ENCODE results near the gene PPFIA2.

PPFIA2 gene

GRCh38 chr12:81333812-81334211, 425.3 kb downstream of the PPFIA2 start:
- DNase-seq: no peak

- DNase-seq: peak in 1 of 2 experiments; percentile 60
Measured at GRCh38 chr12:81332054-81332453, 427.1 kb downstream of the PPFIA2 start.

GRCh38 chr12:81330480-81330879, 428.7 kb downstream of the PPFIA2 start:
- DNase-seq: peak in 1 of 2 experiments; percentile 59

- peak in 1 of 2 experiments; percentile 13 for DNase-seq
Measured at GRCh38 chr12:81329085-81329484, 430.1 kb downstream of the PPFIA2 start.

- DNase-seq: no peak
Measured at GRCh38 chr12:81327425-81327824, 431.7 kb downstream of the PPFIA2 start.

GRCh38 chr12:81325086-81325485, 434.1 kb downstream of the PPFIA2 start:
- DNase-seq: no peak

GRCh38 chr12:81314903-81315531, 444.1 kb downstream of the PPFIA2 start:
- peak in 1 of 2 experiments; percentile 10 for DNase-seq

GRCh38 chr12:81303935-81304334, 455.2 kb downstream of the PPFIA2 start:
- DNase-seq: no peak

GRCh38 chr12:81300454-81300853, 458.7 kb downstream of the PPFIA2 start:
- no peak for DNase-seq

GRCh38 chr12:81297601-81298000, 461.5 kb downstream of the PPFIA2 start:
- DNase-seq: no peak

GRCh38 chr12:81296556-81297305, 462.4 kb downstream of the PPFIA2 start:
- peak in 1 of 2 experiments; percentile 3 for DNase-seq

GRCh38 chr12:81295251-81295650, 463.9 kb downstream of the PPFIA2 start:
- no peak for DNase-seq

GRCh38 chr12:81294325-81295190, 464.6 kb downstream of the PPFIA2 start:
- no peak for DNase-seq

GRCh38 chr12:81288651-81289050, 470.5 kb downstream of the PPFIA2 start:
- DNase-seq: no peak

- no peak for DNase-seq
Measured at GRCh38 chr12:81284137-81284536, 475.0 kb downstream of the PPFIA2 start.

- DNase-seq: no peak
Measured at GRCh38 chr12:81274637-81275529, 484.3 kb downstream of the PPFIA2 start.

GRCh38 chr12:81270385-81270784, 488.8 kb downstream of the PPFIA2 start:
- no peak for DNase-seq

GRCh38 chr12:81263072-81263471, 496.1 kb downstream of the PPFIA2 start:
- DNase-seq: peak in 1 of 2 experiments; percentile 5

GRCh38 chr12:81261508-81262207, 497.5 kb downstream of the PPFIA2 start:
- no peak for DNase-seq

- no peak for DNase-seq
Measured at GRCh38 chr12:81259360-81259759, 499.8 kb downstream of the PPFIA2 start.

GRCh38 chr12:81257947-81258551, 501.1 kb downstream of the PPFIA2 start:
- peak; percentile 49 to 72 for DNase-seq

All from NCI-H446 (cell line).